Measurements from ENCODE around the gene ORAI1.
"Not testable (repeated sequence)": the region's sequence is repeated elsewhere in the genome, so short reads cannot be mapped to it uniquely, and the experiment has no call there.

ORAI1 gene

DNA sequence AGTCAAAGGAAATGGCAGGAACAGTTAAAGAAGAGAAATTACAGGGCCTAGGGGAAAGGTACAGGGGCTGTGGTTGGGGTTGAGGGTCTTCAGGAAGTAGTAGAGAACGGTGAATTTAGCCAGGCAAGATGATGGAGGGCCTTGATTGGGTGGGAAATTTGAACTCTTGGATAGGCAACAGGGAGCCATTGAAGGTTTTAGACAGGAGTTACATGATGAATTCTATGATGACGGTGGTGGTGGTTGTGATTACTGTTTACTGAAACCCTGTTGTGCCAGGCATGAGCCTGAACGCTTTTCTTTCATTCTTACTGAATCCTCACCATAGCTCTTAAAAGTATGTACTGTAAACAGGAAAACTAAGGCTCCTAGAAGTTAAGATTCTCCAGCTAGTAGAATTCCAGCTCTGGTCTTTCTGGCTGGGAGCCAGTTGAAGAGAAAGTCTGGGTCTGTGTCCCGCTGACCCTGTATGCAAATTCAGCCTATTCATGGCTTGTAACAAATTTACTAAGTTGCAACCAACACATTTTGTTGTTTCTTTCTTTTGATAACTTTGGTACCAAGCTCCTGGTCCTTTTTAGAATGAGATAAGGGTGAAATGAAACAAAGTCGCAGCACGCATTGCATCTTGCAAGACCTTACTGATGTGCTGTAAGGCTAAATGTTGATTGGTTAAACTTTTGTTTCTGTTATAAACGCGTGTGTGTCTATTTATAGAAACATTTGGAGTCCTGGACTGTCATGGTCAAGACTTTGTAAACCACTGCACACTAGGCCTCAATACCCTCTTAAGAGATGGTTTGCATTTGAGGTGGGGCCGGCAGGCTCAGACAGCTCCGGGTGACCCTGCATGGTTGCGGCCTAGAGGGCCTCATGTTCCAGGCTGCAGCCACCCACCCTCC, 6.0 kb downstream of the ORAI1 start:
- TF ChIP-seq POLR2AphosphoS5 (IDR thresholded peaks at IDR 0.05; ENCODE audit: low read depth, low read length) (no peak), TAF1 (IDR thresholded peaks at IDR 0.05; ENCODE audit: borderline replicate concordance, low read depth, low read length) (no peak), POLR2A (IDR thresholded peaks at IDR 0.05; ENCODE audit: low read depth, low read length) (no peak)
- no peak for FAIRE-seq
- no peak for DNase-seq (ENCODE audit: insufficient read length)

- FAIRE-seq = not testable (repeated sequence)
These were observed 7.5 kb downstream of the ORAI1 start for GRCh38 chr12:121633833-121634196.

GRCh38 chr12:121634836-121635235, 8.5 kb downstream of the ORAI1 start:
- no peak for TF ChIP-seq TAF1 (IDR thresholded peaks at IDR 0.05; ENCODE audit: borderline replicate concordance, low read depth, low read length)
- no peak for TF ChIP-seq POLR2AphosphoS5 (IDR thresholded peaks at IDR 0.05; ENCODE audit: low read depth, low read length)
- TF ChIP-seq POLR2A (IDR thresholded peaks at IDR 0.05; ENCODE audit: low read depth, low read length) = no peak
- FAIRE-seq = no peak

More at GRCh38 chr12:121633833-121634196, 7.5 kb downstream of the ORAI1 start:
- not testable (repeated sequence) for DNase-seq (ENCODE audit: insufficient read length)

GRCh38 chr12:121637231-121637914, 11.0 kb downstream of the ORAI1 start:
- DNase-seq (ENCODE audit: insufficient read length) (peak; percentile 69), FAIRE-seq (peak; percentile 88)
- TF ChIP-seq POLR2AphosphoS5 (IDR thresholded peaks at IDR 0.05; ENCODE audit: low read depth, low read length) (peak; percentile 52; the same call in 1 of the 2 replicates), POLR2A (IDR thresholded peaks at IDR 0.05; ENCODE audit: low read depth, low read length) (peak; percentile 47; the same call in 1 of the 2 replicates), TAF1 (IDR thresholded peaks at IDR 0.05; ENCODE audit: borderline replicate concordance, low read depth, low read length) (no peak)

More at GRCh38 chr12:121634836-121635235, 8.5 kb downstream of the ORAI1 start:
- no peak for DNase-seq (ENCODE audit: insufficient read length)

DNA sequence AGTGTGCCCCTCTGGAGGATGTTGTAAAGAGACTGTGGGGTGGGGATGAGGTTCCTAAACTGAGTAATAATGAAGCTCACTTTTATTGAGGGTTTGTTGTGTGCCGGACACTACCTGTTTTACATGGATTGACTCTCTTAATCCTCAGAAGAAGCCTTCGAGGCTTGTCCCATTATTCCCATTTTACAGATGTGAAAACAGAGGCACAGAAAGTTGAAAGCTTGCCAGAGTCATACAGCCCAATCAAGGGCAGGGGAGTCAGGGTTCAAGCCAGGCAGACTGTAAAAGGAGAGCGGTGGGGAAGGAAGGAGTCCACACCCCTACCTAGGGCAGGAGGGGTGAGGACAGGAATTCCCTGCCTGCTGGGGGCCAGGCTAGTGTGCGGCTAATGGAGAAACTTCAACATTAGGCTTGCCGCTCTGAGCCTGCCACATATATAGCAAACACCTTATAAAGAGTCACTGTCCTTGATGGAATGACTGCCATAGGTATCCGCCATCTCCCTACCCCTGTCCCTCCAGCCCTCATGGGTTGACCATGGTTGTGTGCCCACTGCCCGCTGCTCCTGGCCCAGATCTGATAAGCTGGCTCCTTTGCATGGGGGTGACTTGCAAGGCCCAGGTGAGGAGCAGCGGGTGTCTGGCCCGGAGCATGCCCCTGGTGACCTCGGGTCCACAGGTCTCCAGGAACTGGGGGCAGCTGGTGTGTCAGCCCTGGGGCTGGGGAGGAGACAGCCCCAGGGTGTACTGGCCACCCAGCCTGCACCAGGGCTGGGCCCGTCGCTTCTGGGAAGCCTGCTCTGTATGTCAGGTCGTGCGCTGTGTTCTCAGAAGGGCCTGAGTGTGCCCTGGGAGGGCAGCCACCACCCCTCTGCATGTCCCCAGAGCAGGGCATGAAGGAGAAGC, 12.2 kb downstream of the ORAI1 start:
- FAIRE-seq (no peak), DNase-seq (ENCODE audit: insufficient read length) (no peak)
- TF ChIP-seq TAF1 (IDR thresholded peaks at IDR 0.05; ENCODE audit: borderline replicate concordance, low read depth, low read length) = no peak
- no peak for TF ChIP-seq POLR2A (IDR thresholded peaks at IDR 0.05; ENCODE audit: low read depth, low read length)
- TF ChIP-seq POLR2AphosphoS5 (IDR thresholded peaks at IDR 0.05; ENCODE audit: low read depth, low read length) = no peak

DNA sequence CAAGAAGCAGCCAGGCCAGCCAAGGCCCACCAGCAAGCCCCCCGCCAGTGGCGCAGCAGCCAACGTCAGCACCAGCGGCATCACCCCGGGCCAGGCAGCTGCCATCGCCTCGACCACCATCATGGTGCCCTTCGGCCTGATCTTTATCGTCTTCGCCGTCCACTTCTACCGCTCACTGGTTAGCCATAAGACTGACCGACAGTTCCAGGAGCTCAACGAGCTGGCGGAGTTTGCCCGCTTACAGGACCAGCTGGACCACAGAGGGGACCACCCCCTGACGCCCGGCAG, 15.0 kb downstream of the ORAI1 start:
- TF ChIP-seq POLR2AphosphoS5 (IDR thresholded peaks at IDR 0.05; ENCODE audit: low read depth, low read length) (no peak), POLR2A (IDR thresholded peaks at IDR 0.05; ENCODE audit: low read depth, low read length) (no peak), TAF1 (IDR thresholded peaks at IDR 0.05; ENCODE audit: borderline replicate concordance, low read depth, low read length) (no peak)
- DNase-seq (ENCODE audit: insufficient read length) = no peak
- FAIRE-seq = no peak

GRCh38 chr12:121648458-121649028, 22.2 kb downstream of the ORAI1 start:
- DNase-seq (ENCODE audit: insufficient read length) (no peak), FAIRE-seq (no peak)
- TF ChIP-seq POLR2AphosphoS5 (IDR thresholded peaks at IDR 0.05; ENCODE audit: low read depth, low read length) (no peak), TAF1 (IDR thresholded peaks at IDR 0.05; ENCODE audit: borderline replicate concordance, low read depth, low read length) (no peak), POLR2A (IDR thresholded peaks at IDR 0.05; ENCODE audit: low read depth, low read length) (no peak)

GRCh38 chr12:121649322-121649721, 23.0 kb downstream of the ORAI1 start:
- DNase-seq (ENCODE audit: insufficient read length) = no peak
- no peak for TF ChIP-seq POLR2AphosphoS5 (IDR thresholded peaks at IDR 0.05; ENCODE audit: low read depth, low read length)
- TF ChIP-seq TAF1 (IDR thresholded peaks at IDR 0.05; ENCODE audit: borderline replicate concordance, low read depth, low read length) = no peak
- no peak for TF ChIP-seq POLR2A (IDR thresholded peaks at IDR 0.05; ENCODE audit: low read depth, low read length)
- no peak for FAIRE-seq

DNA sequence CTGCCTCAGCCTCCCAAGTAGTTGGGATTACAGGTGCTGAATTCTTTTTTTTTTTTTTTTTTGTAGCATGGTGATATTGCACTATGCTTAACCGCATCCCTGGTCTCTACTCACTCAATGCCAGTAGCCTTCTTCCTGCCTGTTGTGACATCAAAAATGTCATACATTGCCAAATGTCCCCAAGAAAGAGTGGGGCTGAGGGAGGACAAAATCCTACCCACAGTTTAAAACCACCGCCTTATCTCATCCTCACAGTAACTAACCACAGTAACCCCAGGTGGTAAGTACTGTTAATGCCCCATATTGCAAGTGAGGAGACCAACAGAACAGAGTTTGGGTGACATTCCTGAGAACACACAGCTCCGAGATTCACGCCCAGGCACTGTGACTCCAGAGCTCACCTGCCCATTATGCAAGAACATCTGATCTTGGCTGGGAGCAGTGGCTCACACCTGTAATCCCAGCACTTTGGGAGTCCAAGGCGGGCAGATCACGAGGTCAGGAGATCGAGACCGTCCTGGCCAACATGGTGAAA, 23.6 kb downstream of the ORAI1 start:
- no peak for DNase-seq (ENCODE audit: insufficient read length)
- TF ChIP-seq POLR2AphosphoS5 (IDR thresholded peaks at IDR 0.05; ENCODE audit: low read depth, low read length) (no peak), POLR2A (IDR thresholded peaks at IDR 0.05; ENCODE audit: low read depth, low read length) (no peak), TAF1 (IDR thresholded peaks at IDR 0.05; ENCODE audit: borderline replicate concordance, low read depth, low read length) (no peak)
- no peak for FAIRE-seq

GRCh38 chr12:121651320-121651719, 25.0 kb downstream of the ORAI1 start:
- TF ChIP-seq POLR2A (IDR thresholded peaks at IDR 0.05; ENCODE audit: low read depth, low read length) (no peak), TAF1 (IDR thresholded peaks at IDR 0.05; ENCODE audit: borderline replicate concordance, low read depth, low read length) (no peak), POLR2AphosphoS5 (IDR thresholded peaks at IDR 0.05; ENCODE audit: low read depth, low read length) (no peak)
- FAIRE-seq = no peak
- DNase-seq (ENCODE audit: insufficient read length) = no peak
